ENCODE results near the gene RANBP9. TPM values are rescaled to one million over a fixed set of nuclear protein-coding genes. Genes with fewer than 3 reads are reported as not detected.

Gene RANBP9
- total and polyA plus RNA-seq, 2 experiments from 2014 or later: 24.2 to 36.1 TPM

GRCh38 chr6:13613029-13613594 is 98.5 kb downstream of the RANBP9 start:
- Histone ChIP-seq H3K4me3 (no peak overlapping the region), H3K9me3 (ENCODE audit: low read depth) (no peaks in the 10 kb centered on the region), H4K20me1 (ENCODE audit: insufficient read depth, poor library complexity, severe bottlenecking) (peaks cover 10% of the 10 kb centered on the region), H3K27ac (no peak overlapping the region), H2AFZ (no peak overlapping the region), H3K79me2 (peaks cover 31% of the 10 kb centered on the region), H3K9me2 (replicated peaks; ENCODE audit: insufficient read depth) (no peaks in the 10 kb centered on the region), H3K27me3 (no peaks in the 10 kb centered on the region), H3K4me1 (ENCODE audit: insufficient read depth) (peaks cover 16% of the 10 kb centered on the region), H3K4me2 (no peak overlapping the region), H3K36me3 (replicated peaks; ENCODE audit: insufficient read depth, low read depth) (no peaks in the 10 kb centered on the region)
- DNase-seq (ENCODE audit: low spot score): no peak
- WGBS (ENCODE audit: low lambda C conversion rate, missing lambda C conversion rate): 75% methylated on average over 3 of the region's 3 CpGs
- TF ChIP-seq CTCF (IDR thresholded peaks at IDR 0.05; ENCODE audit: poor library complexity) (no peak), EZH2phosphoT487 (IDR thresholded peaks at IDR 0.05; ENCODE audit: low read depth, severe bottlenecking, unreplicated experiment) (no peak), EZH2 (IDR thresholded peaks at IDR 0.05; ENCODE audit: borderline replicate concordance) (no peak)

- Histone ChIP-seq H3K4me1 (ENCODE audit: insufficient read depth) (peaks cover 15% of the 10 kb centered on the region), H3K36me3 (replicated peaks; ENCODE audit: insufficient read depth, low read depth) (no peaks in the 10 kb centered on the region), H4K20me1 (ENCODE audit: insufficient read depth, poor library complexity, severe bottlenecking) (peaks cover 9% of the 10 kb centered on the region), H3K9me2 (replicated peaks; ENCODE audit: insufficient read depth) (no peaks in the 10 kb centered on the region), H3K9me3 (ENCODE audit: low read depth) (no peaks in the 10 kb centered on the region), H3K79me2 (peaks cover 19% of the 10 kb centered on the region), H3K4me2 (no peak overlapping the region), H3K27me3 (no peaks in the 10 kb centered on the region), H2AFZ (no peak overlapping the region), H3K27ac (no peak overlapping the region), H3K4me3 (no peak overlapping the region)
- 83% methylated on average over 4 of the region's 4 CpGs for WGBS (ENCODE audit: low lambda C conversion rate, missing lambda C conversion rate)
- TF ChIP-seq EZH2 (IDR thresholded peaks at IDR 0.05; ENCODE audit: borderline replicate concordance) (no peak), CTCF (IDR thresholded peaks at IDR 0.05; ENCODE audit: poor library complexity) (no peak), EZH2phosphoT487 (IDR thresholded peaks at IDR 0.05; ENCODE audit: low read depth, severe bottlenecking, unreplicated experiment) (no peak)
- no peak for DNase-seq (ENCODE audit: low spot score)
Measured at GRCh38 chr6:13611715-13612114, 99.9 kb downstream of the RANBP9 start.

- H3K27me3 ChIP-seq: no peaks in the 10 kb centered on the region
- no peak overlapping the region for H2AFZ ChIP-seq
- H3K9me3 ChIP-seq (ENCODE audit: low read depth): no peaks in the 10 kb centered on the region
- no peaks in the 10 kb centered on the region for H3K79me2 ChIP-seq
- DNase-seq (ENCODE audit: low spot score): no peak
- no peaks in the 10 kb centered on the region for H3K9me2 ChIP-seq (replicated peaks; ENCODE audit: insufficient read depth)
- TF ChIP-seq EZH2 (IDR thresholded peaks at IDR 0.05; ENCODE audit: borderline replicate concordance): no peak
- no peak for TF ChIP-seq EZH2phosphoT487 (IDR thresholded peaks at IDR 0.05; ENCODE audit: low read depth, severe bottlenecking, unreplicated experiment)
- no peak for TF ChIP-seq CTCF (IDR thresholded peaks at IDR 0.05; ENCODE audit: poor library complexity)
- 71% methylated on average over 4 of the region's 4 CpGs for WGBS (ENCODE audit: low lambda C conversion rate, missing lambda C conversion rate)
- H4K20me1 ChIP-seq (ENCODE audit: insufficient read depth, poor library complexity, severe bottlenecking): no peaks in the 10 kb centered on the region
- H3K4me2 ChIP-seq: no peak overlapping the region
- no peaks in the 10 kb centered on the region for H3K4me1 ChIP-seq (ENCODE audit: insufficient read depth)
- no peak overlapping the region for H3K4me3 ChIP-seq
- H3K27ac ChIP-seq: no peak overlapping the region
- H3K36me3 ChIP-seq (replicated peaks; ENCODE audit: insufficient read depth, low read depth): no peaks in the 10 kb centered on the region
Measured at GRCh38 chr6:13605634-13606033, 106.0 kb downstream of the RANBP9 start.

Data from hepatocyte (in vitro differentiated cells).